Natural killer cell treated with Interleukin-12 subunit alpha and Interleukin-12 subunit beta and Interleukin-15 and Interleukin-18, amount 100 ng/mL, for 72 hours (primary cell): ENCODE results near the gene SMIM31. TPM values are rescaled to one million over a fixed set of nuclear protein-coding genes. Genes with fewer than 3 reads are reported as not detected.

Source experiments
- ATAC-seq, 2 donors: fragments of 150-1000 bp; cut with Tn5 transposase in 1 of 2; sonication (Bioruptor Pico), chemical (Tn5 transposase) in 1 of 2; 2 replicates each; pipeline ENCODE4 v1.10.0; 2021
- DNase-seq: peaks from one replicate; pipeline ENCODE4 v3.0.0; 2022; ENCODE audit warnings: low spot score
- H3K27ac Mint-ChIP-seq, 2 donors: 1 replicate in 1 of 2; 2 replicates in 1 of 2; pipeline ENCODE4 v1.8.0; 2022; ENCODE audit warnings: mixed read lengths in 2 of 2, mild to moderate bottlenecking in 1 of 2, moderate library complexity in 1 of 2
- H3K27me3 Mint-ChIP-seq, 2 donors: 1 replicate in 1 of 2; 2 replicates in 1 of 2; pipeline ENCODE4 v1.8.0; 2022; ENCODE audit warnings: mixed read lengths in 2 of 2
- H3K36me3 Mint-ChIP-seq: one replicate; pipeline ENCODE4 v1.8.0; 2022; ENCODE audit warnings: mixed read lengths
- H3K4me1 Mint-ChIP-seq, 2 donors: 1 replicate in 1 of 2; 2 replicates in 1 of 2; pipeline ENCODE4 v1.8.0; 2022; ENCODE audit warnings: low read depth in 2 of 2, mixed read lengths in 2 of 2, mild to moderate bottlenecking in 1 of 2
- H3K4me3 Mint-ChIP-seq: one replicate; pipeline ENCODE4 v1.8.0; 2022; ENCODE audit warnings: mixed read lengths
- H3K9me3 Mint-ChIP-seq: 2 replicates; pipeline ENCODE4 v1.8.0; 2022; ENCODE audit warnings: mixed read lengths
- total RNA-seq, 2 donors: library from RNA; stranded (reverse); gene quantifications; one replicate each; pipeline ENCODE4 v1.2.3, GENCODE V29; 2022

SMIM31 gene
- total RNA-seq, 2 donors from 2014 or later: not detected

DNA sequence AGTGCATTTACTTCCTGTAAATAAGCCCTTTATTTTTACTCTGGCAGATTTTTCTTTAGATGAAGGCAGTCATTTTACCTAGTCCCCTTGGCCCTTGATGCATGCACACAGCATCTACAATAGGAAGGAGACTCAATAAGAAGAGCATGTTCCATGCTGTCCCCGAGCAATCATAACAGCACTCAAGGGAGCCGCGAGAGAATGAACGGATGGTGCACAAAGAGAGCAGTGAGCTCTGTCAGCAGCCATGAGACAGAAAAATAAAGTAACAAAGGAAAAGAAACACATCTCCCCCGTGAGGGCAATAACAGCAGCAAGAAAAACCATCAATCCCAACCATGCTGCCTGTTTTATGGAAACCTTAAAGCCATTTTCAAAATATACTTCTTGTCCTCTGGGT is 11.9 kb downstream of the SMIM31 start:
- Mint-ChIP-seq H3K4me3 (no peak overlapping the region), H3K27me3 (peaks cover 16 to 33% of the 10 kb centered on the region in 2 donors), H3K36me3 (no peaks in the 10 kb centered on the region), H3K4me1 (no peaks in the 10 kb centered on the region), H3K9me3 (no peaks in the 10 kb centered on the region), H3K27ac (no peak overlapping the region)
- ATAC-seq (no peak), DNase-seq (no peak)

GRCh38 chr4:164768516-164768915 is 14.6 kb downstream of the SMIM31 start:
- Mint-ChIP-seq H3K4me1 (no peaks in the 10 kb centered on the region), H3K27ac (no peak overlapping the region), H3K36me3 (no peaks in the 10 kb centered on the region), H3K9me3 (no peaks in the 10 kb centered on the region), H3K4me3 (no peak overlapping the region), H3K27me3 (peaks cover 16 to 33% of the 10 kb centered on the region in 2 donors)
- DNase-seq: no peak
- ATAC-seq: no peak

DNA sequence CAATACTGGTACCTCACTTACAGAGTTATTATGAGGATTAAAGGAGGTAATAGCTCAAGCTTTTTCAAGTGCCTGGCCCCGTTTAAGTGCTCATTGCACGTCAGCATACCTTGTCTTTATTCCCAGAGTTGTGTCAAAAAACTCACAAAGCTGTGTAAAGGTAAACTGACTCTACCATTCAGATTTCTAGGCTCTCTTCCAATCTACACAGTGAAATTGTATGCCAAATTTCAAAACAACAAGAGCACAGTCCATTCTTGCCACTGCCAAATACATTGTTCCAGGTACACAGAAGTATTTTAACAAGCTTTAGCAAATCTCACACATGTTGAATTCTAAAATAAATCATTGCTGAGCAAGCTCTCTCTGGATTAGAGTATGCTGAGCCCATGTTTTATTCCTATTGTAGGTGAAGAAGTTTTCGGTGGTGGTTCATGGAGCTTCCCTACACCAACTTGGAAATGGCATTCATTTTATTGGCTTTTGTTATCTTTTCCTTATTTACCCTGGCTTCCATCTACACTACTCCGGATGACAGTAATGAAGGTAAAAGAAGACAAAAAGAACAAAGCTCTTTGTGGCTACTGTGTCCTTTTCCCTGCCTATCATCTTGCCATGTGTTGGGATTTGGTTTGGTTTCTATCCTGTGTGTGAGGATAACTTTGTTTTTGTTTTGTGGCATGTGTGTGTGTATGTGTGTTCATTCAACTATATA is 16.2 kb downstream of the SMIM31 start:
- no peaks in the 10 kb centered on the region for H3K4me1 Mint-ChIP-seq
- H3K27ac Mint-ChIP-seq: no peak overlapping the region
- H3K9me3 Mint-ChIP-seq: no peaks in the 10 kb centered on the region
- H3K27me3 Mint-ChIP-seq: peaks cover 14 to 29% of the 10 kb centered on the region in 2 donors
- no peaks in the 10 kb centered on the region for H3K36me3 Mint-ChIP-seq
- DNase-seq (no peak), ATAC-seq (no peak)
- no peak overlapping the region for H3K4me3 Mint-ChIP-seq

GRCh38 chr4:164771088-164771487 is 17.2 kb downstream of the SMIM31 start:
- H3K9me3 Mint-ChIP-seq: no peaks in the 10 kb centered on the region
- H3K4me3 Mint-ChIP-seq: no peak overlapping the region
- peaks cover 12 to 26% of the 10 kb centered on the region in 2 donors for H3K27me3 Mint-ChIP-seq
- H3K27ac Mint-ChIP-seq: no peak overlapping the region
- H3K4me1 Mint-ChIP-seq: no peaks in the 10 kb centered on the region
- H3K36me3 Mint-ChIP-seq: no peaks in the 10 kb centered on the region
- ATAC-seq (no peak), DNase-seq (no peak)

- Mint-ChIP-seq H3K36me3 (no peaks in the 10 kb centered on the region), H3K27ac (no peak overlapping the region), H3K27me3 (peaks cover 8 to 20% of the 10 kb centered on the region in 2 donors), H3K4me3 (no peak overlapping the region), H3K4me1 (no peaks in the 10 kb centered on the region), H3K9me3 (no peaks in the 10 kb centered on the region)
- DNase-seq (no peak), ATAC-seq (no peak)
Measured at GRCh38 chr4:164772076-164772475, 18.1 kb downstream of the SMIM31 start.

DNA sequence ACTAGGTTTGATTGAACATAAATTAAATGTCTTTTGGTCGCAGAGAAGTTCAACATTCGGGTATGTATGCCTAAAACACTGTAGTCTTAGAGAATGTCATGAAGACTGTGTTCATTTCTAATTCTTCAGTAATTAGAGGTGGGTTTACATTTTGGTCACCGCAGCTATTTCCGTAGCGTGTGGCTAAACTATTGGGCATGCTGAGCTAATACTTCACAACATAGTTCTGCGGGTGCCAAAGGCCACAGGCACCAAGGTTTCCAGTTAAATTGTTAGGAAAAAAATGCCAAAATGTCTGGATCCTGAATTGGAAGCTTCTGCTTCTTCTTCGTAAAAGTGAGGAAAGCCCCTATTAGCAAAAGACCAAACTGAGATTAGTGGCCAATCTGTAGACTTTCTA is 25.1 kb downstream of the SMIM31 start:
- no peaks in the 10 kb centered on the region for H3K9me3 Mint-ChIP-seq
- no peaks in the 10 kb centered on the region for H3K4me1 Mint-ChIP-seq
- H3K27ac Mint-ChIP-seq: no peak overlapping the region
- H3K27me3 Mint-ChIP-seq: peaks cover 0 to 2% of the 10 kb centered on the region in 2 donors
- no peak for DNase-seq
- H3K4me3 Mint-ChIP-seq: no peak overlapping the region
- no peak for ATAC-seq
- no peaks in the 10 kb centered on the region for H3K36me3 Mint-ChIP-seq

DNA sequence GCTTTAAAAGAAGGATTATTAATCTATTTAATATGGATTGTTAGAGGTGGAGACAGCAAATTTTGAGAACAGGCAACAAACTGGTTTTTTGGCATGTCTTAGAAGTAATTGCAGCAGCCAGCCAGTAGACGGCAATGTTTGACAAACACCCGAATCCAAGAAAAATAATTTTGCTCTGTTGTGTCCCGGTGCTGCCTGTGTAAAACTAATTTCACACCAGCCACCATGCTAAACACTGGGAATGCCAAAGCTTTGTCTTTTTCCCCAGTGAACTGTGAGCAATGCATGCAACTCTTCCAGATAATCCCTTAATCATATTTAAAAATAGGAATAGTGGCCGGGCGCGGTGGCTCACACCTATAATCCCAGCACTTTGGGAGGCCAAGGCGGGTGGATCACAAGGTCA is 25.9 kb downstream of the SMIM31 start:
- no peak overlapping the region for H3K4me3 Mint-ChIP-seq
- H3K9me3 Mint-ChIP-seq: no peaks in the 10 kb centered on the region
- H3K4me1 Mint-ChIP-seq: no peaks in the 10 kb centered on the region
- no peak overlapping the region for H3K27ac Mint-ChIP-seq
- peaks cover 0 to 2% of the 10 kb centered on the region in 2 donors for H3K27me3 Mint-ChIP-seq
- H3K36me3 Mint-ChIP-seq: no peaks in the 10 kb centered on the region
- no peak for DNase-seq
- ATAC-seq: no peak

DNA sequence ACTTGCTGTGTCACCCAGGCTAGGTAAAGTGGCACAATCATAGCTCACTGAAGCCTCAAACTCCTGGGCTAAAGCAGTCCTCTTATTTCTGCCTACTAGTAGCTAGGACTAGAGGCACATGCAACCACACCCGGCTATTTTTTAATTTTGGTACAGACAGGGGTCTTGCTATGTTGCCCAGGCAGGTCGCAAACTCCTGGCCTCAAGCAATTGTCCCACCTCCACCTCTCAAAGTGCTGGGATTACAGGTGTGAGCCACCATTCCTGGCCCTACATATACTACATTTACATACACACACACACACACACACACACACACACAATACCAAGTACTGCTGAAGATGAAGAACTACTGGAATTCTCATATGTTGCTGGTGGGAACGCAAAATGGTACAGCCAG is 26.9 kb downstream of the SMIM31 start:
- Mint-ChIP-seq H3K27ac (no peak overlapping the region), H3K36me3 (no peaks in the 10 kb centered on the region), H3K27me3 (no peaks in the 10 kb centered on the region), H3K4me3 (no peak overlapping the region), H3K4me1 (no peaks in the 10 kb centered on the region), H3K9me3 (no peaks in the 10 kb centered on the region)
- no peak for DNase-seq
- ATAC-seq: no peak

- no peaks in the 10 kb centered on the region for H3K9me3 Mint-ChIP-seq
- no peaks in the 10 kb centered on the region for H3K4me1 Mint-ChIP-seq
- H3K27ac Mint-ChIP-seq: no peak overlapping the region
- no peaks in the 10 kb centered on the region for H3K36me3 Mint-ChIP-seq
- H3K4me3 Mint-ChIP-seq: no peak overlapping the region
- H3K27me3 Mint-ChIP-seq: no peaks in the 10 kb centered on the region
- ATAC-seq (no peak), DNase-seq (no peak)
Measured at GRCh38 chr4:164783976-164784375, 30.0 kb downstream of the SMIM31 start.

DNA sequence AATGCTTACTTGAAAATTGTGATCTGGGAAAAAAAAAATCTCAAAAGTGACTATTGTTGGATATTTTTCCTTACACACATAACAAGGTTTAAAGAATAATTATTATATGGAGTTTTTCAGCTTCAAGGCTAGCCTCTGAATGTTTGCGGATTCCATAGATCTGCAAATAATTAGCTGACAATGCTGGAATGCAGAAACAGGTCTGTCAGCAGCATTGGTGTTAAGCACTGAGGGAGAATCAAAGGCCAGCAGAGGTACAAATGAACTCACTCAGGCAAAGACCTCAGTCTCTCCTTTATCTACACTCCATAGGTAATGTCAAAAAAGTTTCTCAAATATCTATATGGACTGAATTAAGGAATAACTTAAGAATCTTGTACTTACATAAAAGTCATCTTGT is 35.1 kb downstream of the SMIM31 start:
- Mint-ChIP-seq H3K27ac (no peak overlapping the region), H3K4me1 (no peaks in the 10 kb centered on the region), H3K9me3 (peaks cover 4% of the 10 kb centered on the region), H3K36me3 (no peaks in the 10 kb centered on the region), H3K4me3 (no peak overlapping the region), H3K27me3 (no peaks in the 10 kb centered on the region)
- no peak for DNase-seq
- no peak for ATAC-seq

DNA sequence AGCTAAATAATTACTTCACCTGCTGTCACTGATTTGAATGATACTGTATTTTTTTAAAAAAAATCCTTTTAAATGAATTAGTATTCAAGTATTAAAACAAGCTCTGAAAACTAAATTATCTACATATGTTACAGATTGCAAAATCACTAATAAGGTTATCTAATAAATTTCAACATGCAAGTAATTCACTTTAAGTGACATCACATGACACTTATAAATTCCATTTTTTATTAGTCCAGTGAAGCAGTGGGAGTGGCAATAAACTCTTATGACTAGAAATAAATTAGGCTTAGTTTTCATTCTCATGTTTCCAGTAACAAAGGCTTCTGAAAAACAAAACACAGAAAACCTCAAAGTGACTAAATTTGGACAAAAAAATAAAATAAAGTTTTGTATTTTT is 36.3 kb downstream of the SMIM31 start:
- Mint-ChIP-seq H3K27ac (no peak overlapping the region), H3K4me3 (no peak overlapping the region), H3K27me3 (no peaks in the 10 kb centered on the region), H3K4me1 (no peaks in the 10 kb centered on the region), H3K36me3 (no peaks in the 10 kb centered on the region), H3K9me3 (peaks cover 4% of the 10 kb centered on the region)
- ATAC-seq (no peak), DNase-seq (no peak)

GRCh38 chr4:164799410-164799809 is 45.5 kb downstream of the SMIM31 start:
- Mint-ChIP-seq H3K9me3 (no peaks in the 10 kb centered on the region), H3K4me1 (no peaks in the 10 kb centered on the region), H3K27me3 (peaks cover 0 to 13% of the 10 kb centered on the region in 2 donors), H3K4me3 (no peak overlapping the region), H3K27ac (no peak overlapping the region), H3K36me3 (no peaks in the 10 kb centered on the region)
- DNase-seq: no peak
- no peak for ATAC-seq

- Mint-ChIP-seq H3K27ac (no peak overlapping the region), H3K4me1 (no peaks in the 10 kb centered on the region), H3K27me3 (peaks cover 0 to 13% of the 10 kb centered on the region in 2 donors), H3K9me3 (no peaks in the 10 kb centered on the region), H3K4me3 (no peak overlapping the region), H3K36me3 (no peaks in the 10 kb centered on the region)
- DNase-seq (no peak), ATAC-seq (no peak)
Measured at GRCh38 chr4:164800786-164801185, 46.9 kb downstream of the SMIM31 start.

GRCh38 chr4:164802301-164802901 is 48.5 kb downstream of the SMIM31 start:
- Mint-ChIP-seq H3K4me1 (no peaks in the 10 kb centered on the region), H3K27me3 (peaks cover 0 to 6% of the 10 kb centered on the region in 2 donors), H3K36me3 (no peaks in the 10 kb centered on the region), H3K9me3 (no peaks in the 10 kb centered on the region), H3K4me3 (no peak overlapping the region), H3K27ac (no peak overlapping the region)
- DNase-seq (no peak), ATAC-seq (no peak)

- no peak for DNase-seq
- Mint-ChIP-seq H3K4me3 (no peak overlapping the region), H3K27ac (no peak overlapping the region), H3K36me3 (no peaks in the 10 kb centered on the region), H3K4me1 (no peaks in the 10 kb centered on the region), H3K9me3 (no peaks in the 10 kb centered on the region), H3K27me3 (peaks cover 0 to 6% of the 10 kb centered on the region in 2 donors)
- ATAC-seq: no peak
Measured at GRCh38 chr4:164803702-164804101, 49.8 kb downstream of the SMIM31 start.
